ENCODE measurements around the gene TMEM63B. TPM values are rescaled to one million over a fixed set of nuclear protein-coding genes. Genes with fewer than 3 reads are reported as not detected.
"Not testable (repeated sequence)": the region's sequence is repeated elsewhere in the genome, so short reads cannot be mapped to it uniquely, and the experiment has no call there.

TMEM63B gene
- total and polyA plus RNA-seq, 2 donors (not counting 1 experiment from before 2014, with no cell fraction given) = 15.4 to 19.1 TPM

DNA sequence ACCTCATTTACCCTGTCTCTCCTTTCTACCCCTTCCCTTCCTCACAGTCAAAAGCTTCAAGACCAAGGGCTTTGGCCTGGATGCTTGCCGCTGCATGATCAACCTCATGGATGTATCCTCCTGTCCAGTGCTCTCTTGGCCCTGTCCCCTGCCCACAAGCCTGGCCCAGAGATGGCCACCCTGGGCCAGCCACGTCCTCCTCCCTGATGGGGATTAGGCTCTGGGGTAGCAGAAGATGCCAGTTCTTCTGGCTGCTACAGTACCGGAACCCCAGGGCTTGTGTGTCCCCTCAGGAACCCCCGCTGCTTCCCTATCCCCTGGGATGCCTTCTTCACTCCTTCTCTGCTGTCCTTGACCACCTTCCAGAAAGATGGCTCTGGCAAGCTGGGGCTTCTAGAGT, 53.5 kb downstream of the TMEM63B start:
- no peaks in the 10 kb centered on the region for H4K20me1 ChIP-seq (ENCODE audit: control insufficient read depth, insufficient read depth, low read length, poor library complexity, severe bottlenecking)
- no peak overlapping the region for H3K4me3 ChIP-seq (ENCODE audit: control extremely low read depth in 1 of 5, extremely low read depth in 1 of 5, insufficient read depth in 1 of 5, low read depth in 2 of 5, low read length in 4 of 5)
- H3K27ac ChIP-seq (ENCODE audit: low read length in 2 of 2) = no peak overlapping the region
- peaks cover 7% of the 10 kb centered on the region for H3K27me3 Mint-ChIP-seq
- DNase-seq (no peak), ATAC-seq (ENCODE audit: low read depth) (no peak)
- peaks cover 0 to 17% (median 0%) of the 10 kb centered on the region in 4 experiments for H3K27me3 ChIP-seq (replicated peaks in 1 of 4; ENCODE audit: control extremely low read depth in 1 of 4, control insufficient read depth in 3 of 4, insufficient read depth in 4 of 4, low read length in 3 of 4)
- H3K9ac ChIP-seq (ENCODE audit: low read length) = no peak overlapping the region
- ChIA-PET CTCF (interaction anchor here (1.0 to 1.6 kb wide), 4 partner anchors 23 to 157 kb away, joined by 3 to 4 read pairs (median 4); no protein-coding TSS in a partner anchor), POLR2A (interaction anchor here (0.7 kb wide), 1 partner anchor 74 kb away, joined by 3 read pairs; no protein-coding TSS in a partner anchor)
- peaks cover 0 to 3% (median 0%) of the 10 kb centered on the region in 3 donors for H3K9me3 ChIP-seq (ENCODE audit: control extremely low read depth in 1 of 3, control insufficient read depth in 2 of 3, insufficient read depth in 1 of 3, low read length in 2 of 3)
- 86% methylated on average over 2 of the region's 4 CpGs for WGBS (ENCODE audit: insufficient coverage)
- no peaks in the 10 kb centered on the region for H3K36me3 ChIP-seq (replicated peaks in 1 of 2; ENCODE audit: control extremely low read depth in 1 of 2, control insufficient read depth in 1 of 2, extremely low read depth in 1 of 2, insufficient read depth in 2 of 2, low read length in 1 of 2)
- H3K4me1 Mint-ChIP-seq = peaks cover 14% of the 10 kb centered on the region
- intact Hi-C loops (cut with micrococcal nuclease) = no loop called here
- H3K4me1 ChIP-seq (ENCODE audit: control insufficient read depth in 2 of 2, insufficient read depth in 2 of 2, low read length in 2 of 2) = peaks cover 10 to 13% of the 10 kb centered on the region in 2 donors
- no peak overlapping the region for H3K27ac Mint-ChIP-seq
- H3K9me3 Mint-ChIP-seq (ENCODE audit: insufficient read depth) = no peaks in the 10 kb centered on the region
- H3K4me2 ChIP-seq (replicated peaks; ENCODE audit: low read depth, low read length, poor library complexity, severe bottlenecking) = no peak overlapping the region
- TF ChIP-seq, protein P1, sequence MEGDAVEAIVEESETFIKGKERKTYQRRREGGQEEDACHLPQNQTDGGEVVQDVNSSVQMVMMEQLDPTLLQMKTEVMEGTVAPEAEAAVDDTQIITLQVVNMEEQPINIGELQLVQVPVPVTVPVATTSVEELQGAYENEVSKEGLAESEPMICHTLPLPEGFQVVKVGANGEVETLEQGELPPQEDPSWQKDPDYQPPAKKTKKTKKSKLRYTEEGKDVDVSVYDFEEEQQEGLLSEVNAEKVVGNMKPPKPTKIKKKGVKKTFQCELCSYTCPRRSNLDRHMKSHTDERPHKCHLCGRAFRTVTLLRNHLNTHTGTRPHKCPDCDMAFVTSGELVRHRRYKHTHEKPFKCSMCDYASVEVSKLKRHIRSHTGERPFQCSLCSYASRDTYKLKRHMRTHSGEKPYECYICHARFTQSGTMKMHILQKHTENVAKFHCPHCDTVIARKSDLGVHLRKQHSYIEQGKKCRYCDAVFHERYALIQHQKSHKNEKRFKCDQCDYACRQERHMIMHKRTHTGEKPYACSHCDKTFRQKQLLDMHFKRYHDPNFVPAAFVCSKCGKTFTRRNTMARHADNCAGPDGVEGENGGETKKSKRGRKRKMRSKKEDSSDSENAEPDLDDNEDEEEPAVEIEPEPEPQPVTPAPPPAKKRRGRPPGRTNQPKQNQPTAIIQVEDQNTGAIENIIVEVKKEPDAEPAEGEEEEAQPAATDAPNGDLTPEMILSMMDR (IDR thresholded peaks at IDR 0.05) = no peak
- no peak for TF ChIP-seq EZH2 (IDR thresholded peaks at IDR 0.05; ENCODE audit: borderline replicate concordance, insufficient read depth, low read depth, low read length, poor library complexity, severe bottlenecking)
- H3K79me2 ChIP-seq (ENCODE audit: control insufficient read depth, insufficient read depth, low read length) = no peaks in the 10 kb centered on the region
- H3K4me3 Mint-ChIP-seq = no peak overlapping the region
- no peak overlapping the region for H2AFZ ChIP-seq (ENCODE audit: insufficient read depth, low read depth, low read length, poor library complexity, severe bottlenecking)

DNA sequence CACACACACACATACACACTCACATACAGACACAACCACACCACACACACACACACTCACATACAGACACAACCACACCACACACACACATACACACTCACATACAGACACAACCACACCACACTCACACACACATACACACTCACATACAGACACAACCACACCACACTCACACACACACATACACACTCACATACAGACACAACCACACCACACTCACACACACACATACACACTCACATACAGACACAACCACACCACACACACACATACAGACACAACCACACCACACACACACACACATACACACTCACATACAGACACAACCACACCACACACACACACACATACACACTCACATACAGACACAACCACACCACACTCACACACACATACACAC, 54.4 kb downstream of the TMEM63B start:
- DNase-seq; intact Hi-C loops (cut with micrococcal nuclease); H3K9me3 Mint-ChIP-seq (ENCODE audit: insufficient read depth); H3K4me2 ChIP-seq (replicated peaks; ENCODE audit: low read depth, low read length, poor library complexity, severe bottlenecking); H3K4me1 ChIP-seq (ENCODE audit: control insufficient read depth in 2 of 2, insufficient read depth in 2 of 2, low read length in 2 of 2); H3K36me3 ChIP-seq (replicated peaks in 1 of 2; ENCODE audit: control extremely low read depth in 1 of 2, control insufficient read depth in 1 of 2, extremely low read depth in 1 of 2, insufficient read depth in 2 of 2, low read length in 1 of 2); ATAC-seq (ENCODE audit: low read depth); POLR2A ChIA-PET; H2AFZ ChIP-seq (ENCODE audit: insufficient read depth, low read depth, low read length, poor library complexity, severe bottlenecking); H3K4me3 ChIP-seq (ENCODE audit: control extremely low read depth in 1 of 5, extremely low read depth in 1 of 5, insufficient read depth in 1 of 5, low read depth in 2 of 5, low read length in 4 of 5); H3K27ac Mint-ChIP-seq; H3K27me3 ChIP-seq (replicated peaks in 1 of 4; ENCODE audit: control extremely low read depth in 1 of 4, control insufficient read depth in 3 of 4, insufficient read depth in 4 of 4, low read length in 3 of 4); H3K79me2 ChIP-seq (ENCODE audit: control insufficient read depth, insufficient read depth, low read length); H3K4me1 Mint-ChIP-seq; H3K9ac ChIP-seq (ENCODE audit: low read length); H4K20me1 ChIP-seq (ENCODE audit: control insufficient read depth, insufficient read depth, low read length, poor library complexity, severe bottlenecking); H3K9me3 ChIP-seq (ENCODE audit: control extremely low read depth in 1 of 3, control insufficient read depth in 2 of 3, insufficient read depth in 1 of 3, low read length in 2 of 3); H3K27ac ChIP-seq (ENCODE audit: low read length in 2 of 2); H3K4me3 Mint-ChIP-seq: not testable (repeated sequence)
- H3K27me3 Mint-ChIP-seq = peaks cover 13% of the 10 kb centered on the region
- CTCF ChIA-PET = interaction anchor here (1.2 to 1.3 kb wide), 2 partner anchors 9 to 27 kb away, joined by 3 to 4 read pairs; no protein-coding TSS in a partner anchor
